ENCODE results near the gene CRISPLD2. TPM values are rescaled to one million over a fixed set of nuclear protein-coding genes. Genes with fewer than 3 reads are reported as not detected.

The CRISPLD2 gene
- total RNA-seq, 1 donor from 2014 or later = 6.5 TPM

Other genes with a start within 250 kb of the CRISPLD2 start
- 16.3 TPM for gene COTL1, start 201.9 kb upstream of the CRISPLD2 start, total RNA-seq
- gene KLHL36, start 171.5 kb upstream of the CRISPLD2 start, total RNA-seq = 26.3 TPM
- gene USP10, start 120.0 kb upstream of the CRISPLD2 start, total RNA-seq = 63.0 TPM
- gene ZDHHC7, start 191.6 kb downstream of the CRISPLD2 start, total RNA-seq = 17.1 TPM
- 8.1 TPM for gene KIAA0513, start 207.8 kb downstream of the CRISPLD2 start, total RNA-seq